OCI-LY3 (cell line): ENCODE measurements around the gene SIGLEC5.
A peak's percentile ranks its signal among the peaks of the same experiment; 100 is the strongest.

Source experiments
- H2AFZ ChIP-seq: fragments of 200-600, 300-600 bp; shearing (Covaris generic); 2 replicates; pipeline ENCODE4 v1.6.0; 2014; ENCODE audit warnings: antibody characterized with exemption, low read depth, low read length
- H3K27ac ChIP-seq: fragments of 200-600, 300-600 bp; sonication (generic); 2 replicates; pipeline ENCODE4 v1.5.1; 2014; ENCODE audit warnings: mild to moderate bottlenecking, low read length, moderate library complexity, mixed read lengths
- H3K27me3 ChIP-seq: fragments of 200-600, 300-600 bp; sonication (generic); 2 replicates; pipeline ENCODE4 v1.6.1; 2014; ENCODE audit warnings: low read depth, low read length, mixed read lengths
- H3K36me3 ChIP-seq: fragments of 200-600, 300-600 bp; sonication (generic); replicated peaks from 2 replicates; pipeline ENCODE3; 2014; ENCODE audit warnings: low read depth, low read length, mixed read lengths
- H3K4me1 ChIP-seq: fragments of 300-600, 200-600 bp; sonication (generic); 2 replicates; pipeline ENCODE4 v1.6.1; 2014; ENCODE audit warnings: low read length, mixed read lengths
- H3K4me2 ChIP-seq: fragments of 200-600, 300-600 bp; sonication (generic); 2 replicates; pipeline ENCODE4 v1.6.1; 2014; ENCODE audit warnings: low read length, mixed read lengths
- H3K4me3 ChIP-seq: fragments of 300-600, 200-600 bp; sonication (generic); 2 replicates; pipeline ENCODE4 v1.5.1; 2014; ENCODE audit warnings: antibody characterized with exemption, mild to moderate bottlenecking, low read length, moderate library complexity
- H3K79me2 ChIP-seq: fragments of 300-600, 200-600 bp; shearing (Covaris generic); 2 replicates; pipeline ENCODE4 v1.6.1; 2014; ENCODE audit warnings: mild to moderate bottlenecking, low read length, mixed read lengths
- H3K9ac ChIP-seq: fragments of 300-600, 200-600 bp; shearing (Covaris generic); 2 replicates; pipeline ENCODE4 v1.6.0; 2014; ENCODE audit warnings: mild to moderate bottlenecking, low read length, moderate library complexity
- H3K9me3 ChIP-seq: fragments of 200-600, 300-600 bp; shearing (Covaris generic); 2 replicates; pipeline ENCODE4 v1.6.1; 2014; ENCODE audit warnings: low read length, mixed read lengths; ENCODE audit not compliant: insufficient read depth
- H4K20me1 ChIP-seq: fragments of 200-600, 300-600 bp; sonication (generic); 2 replicates; pipeline ENCODE4 v1.6.1; 2016; ENCODE audit warnings: low read length, mixed read lengths; ENCODE audit not compliant: insufficient read depth
- CTCF ChIP-seq: fragments of 200-600, 300-600 bp; sonication (generic); IDR thresholded peaks from 2 replicates; pipeline ENCODE4 v1.5.1; 2014; ENCODE audit warnings: antibody characterized with exemption, low read length, low read depth
- EZH2phosphoT487 ChIP-seq: fragments of 200-600 bp; shearing (Covaris generic); IDR thresholded peaks from 2 replicates; pipeline ENCODE4 v1.6.1; 2018; ENCODE audit warnings: antibody characterized with exemption, mixed run types, low read depth

Gene SIGLEC5

DNA sequence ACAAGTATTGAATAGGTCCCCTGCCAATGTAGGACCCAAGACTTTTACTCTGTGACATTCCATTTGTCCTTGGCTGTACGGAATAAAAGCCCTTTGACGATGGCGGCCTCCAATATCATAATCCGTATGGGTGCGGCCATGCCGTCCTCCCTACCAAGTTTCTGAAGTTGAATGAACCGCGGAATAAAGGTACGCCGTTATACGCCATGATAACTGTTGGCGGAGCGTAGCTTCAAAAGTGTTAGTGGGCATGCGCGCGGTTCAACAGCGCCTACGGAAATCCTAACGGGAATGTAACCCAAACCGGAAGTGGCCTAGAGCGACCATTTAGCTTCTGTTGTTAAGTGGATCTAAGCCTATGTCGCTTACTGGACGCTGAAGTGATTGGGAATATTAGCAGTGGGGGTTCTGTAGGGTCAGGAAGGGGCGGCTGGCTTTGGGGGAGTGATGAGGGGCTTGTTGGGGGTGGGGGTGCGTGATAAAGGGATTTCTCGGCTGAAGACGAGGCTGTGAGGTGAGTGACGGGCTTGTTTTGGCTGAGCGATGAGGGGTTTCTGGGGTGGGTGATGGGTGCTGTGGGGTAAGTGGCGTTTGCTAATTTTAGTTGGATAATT is 59.1 kb downstream of the SIGLEC5 start, which contains the start of gene ZNF175:
Gene ZNF175 (plus strand): TSS at position 322 of the 614 bp plus-strand sequence. CDS start 2,047 bp downstream, outside the sequence.
- Histone ChIP-seq H3K9me3 (no peaks in the 10 kb centered on the region), H3K4me2 (peak within 1 kb of the TSS; percentile 99), H3K27ac (0 out of 2 replicates have a peak within 1 kb of the TSS, but pooled peaks have one; percentile 10), H3K36me3 (peaks cover 9% of the 10 kb centered on the region), H3K9ac (peak within 1 kb of the TSS; percentile 78), H3K4me3 (peak within 1 kb of the TSS; percentile 88), H4K20me1 (no peaks in the 10 kb centered on the region), H3K27me3 (peaks cover 12% of the 10 kb centered on the region), H3K79me2 (peaks cover 13% of the 10 kb centered on the region), H3K4me1 (peaks cover 20% of the 10 kb centered on the region), H2AFZ (peak within 1 kb of the TSS; percentile 100)
- no peak for TF ChIP-seq CTCF
- TF ChIP-seq EZH2phosphoT487 = no peak

DNA sequence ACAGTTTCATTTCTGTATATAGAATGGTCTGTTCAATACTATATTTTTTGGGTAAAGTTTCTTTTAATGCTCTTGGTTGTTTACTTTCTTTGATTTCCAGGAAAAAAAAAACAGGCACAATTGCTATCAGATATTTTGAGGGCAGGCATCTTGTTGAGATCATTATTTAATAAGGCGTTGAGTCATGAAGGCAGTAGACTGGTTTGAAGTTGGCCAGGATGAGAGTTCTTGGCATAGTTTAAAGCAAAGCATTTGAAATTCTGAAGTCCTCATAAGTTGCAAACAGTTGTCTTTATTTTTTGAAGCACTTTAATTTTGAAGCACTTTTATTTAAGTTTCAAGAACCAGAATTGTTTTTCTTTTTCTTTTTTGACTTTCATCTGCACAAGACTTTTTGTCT is 61.7 kb downstream of the SIGLEC5 start:
- H3K27ac ChIP-seq = no peak overlapping the region
- peaks cover 43% of the 10 kb centered on the region for H3K4me1 ChIP-seq
- H3K4me2 ChIP-seq = no peak overlapping the region
- H2AFZ ChIP-seq = no peak overlapping the region
- no peak overlapping the region for H3K9ac ChIP-seq
- H3K36me3 ChIP-seq = peaks cover 6% of the 10 kb centered on the region
- H3K9me3 ChIP-seq = no peaks in the 10 kb centered on the region
- H3K4me3 ChIP-seq = no peak overlapping the region
- no peaks in the 10 kb centered on the region for H4K20me1 ChIP-seq
- peaks cover 13% of the 10 kb centered on the region for H3K79me2 ChIP-seq
- TF ChIP-seq EZH2phosphoT487 (no peak), CTCF (no peak)
- peaks cover 29% of the 10 kb centered on the region for H3K27me3 ChIP-seq

DNA sequence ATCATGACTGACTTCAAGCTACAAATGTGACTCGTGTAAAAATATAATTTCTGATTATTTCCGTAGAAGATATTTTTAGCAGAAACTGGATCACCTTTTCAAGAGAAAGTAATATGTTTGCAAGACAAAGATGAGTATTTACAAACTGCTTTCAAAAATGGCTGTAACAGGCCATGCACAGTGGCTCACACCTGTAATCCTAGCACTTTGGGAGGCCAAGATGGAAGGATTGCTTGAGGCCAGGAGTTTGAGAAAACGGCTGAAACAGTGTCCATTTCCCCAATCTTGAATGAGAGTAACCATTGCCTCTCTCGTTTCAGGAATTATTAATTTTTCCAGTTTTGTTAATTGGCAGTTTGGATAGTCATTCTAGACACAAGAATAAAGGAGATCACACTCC is 62.6 kb downstream of the SIGLEC5 start:
- H2AFZ ChIP-seq = no peak overlapping the region
- peaks cover 13% of the 10 kb centered on the region for H3K79me2 ChIP-seq
- no peak for TF ChIP-seq CTCF
- no peak overlapping the region for H3K4me2 ChIP-seq
- H3K4me1 ChIP-seq = peaks cover 40% of the 10 kb centered on the region
- H3K9ac ChIP-seq = no peak overlapping the region
- peaks cover 29% of the 10 kb centered on the region for H3K27me3 ChIP-seq
- H3K27ac ChIP-seq = no peak overlapping the region
- no peaks in the 10 kb centered on the region for H4K20me1 ChIP-seq
- no peak overlapping the region for H3K4me3 ChIP-seq
- no peaks in the 10 kb centered on the region for H3K9me3 ChIP-seq
- H3K36me3 ChIP-seq = no peaks in the 10 kb centered on the region

DNA sequence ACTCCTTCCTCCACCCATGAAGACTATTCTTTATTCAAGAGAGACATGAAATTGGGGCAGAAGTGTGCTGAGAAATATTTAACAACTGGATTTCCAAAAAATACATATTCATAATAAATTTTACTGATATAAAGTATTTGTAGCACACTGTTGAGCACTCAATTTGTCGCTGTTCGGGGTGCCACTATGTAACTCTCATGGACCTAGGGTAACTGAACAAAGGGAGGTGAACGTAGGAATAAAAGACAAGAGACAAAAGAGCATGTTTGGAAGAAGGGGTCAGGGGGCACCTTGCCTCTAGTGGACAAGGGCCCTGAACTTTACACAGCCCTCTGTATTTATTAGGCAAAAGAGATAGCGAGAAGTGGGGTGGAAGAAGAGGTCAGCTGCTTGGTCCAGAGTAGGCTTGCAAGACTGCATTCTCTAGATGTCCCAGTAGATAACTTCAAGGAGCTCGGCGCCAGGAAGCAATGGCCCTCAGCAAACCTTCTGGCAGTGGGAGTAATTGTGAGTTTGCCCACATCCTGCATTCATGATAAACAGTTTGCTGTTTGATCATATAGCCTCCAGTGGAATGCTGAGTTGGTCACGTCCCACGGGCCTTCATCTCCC is 63.6 kb downstream of the SIGLEC5 start:
- no peaks in the 10 kb centered on the region for H3K36me3 ChIP-seq
- H3K9ac ChIP-seq = no peak overlapping the region
- TF ChIP-seq CTCF (no peak), EZH2phosphoT487 (no peak)
- peaks cover 30% of the 10 kb centered on the region for H3K27me3 ChIP-seq
- H3K4me3 ChIP-seq = no peak overlapping the region
- H3K79me2 ChIP-seq = peaks cover 5% of the 10 kb centered on the region
- no peak overlapping the region for H3K27ac ChIP-seq
- peaks cover 30% of the 10 kb centered on the region for H3K4me1 ChIP-seq
- no peaks in the 10 kb centered on the region for H3K9me3 ChIP-seq
- H3K4me2 ChIP-seq = no peak overlapping the region
- no peaks in the 10 kb centered on the region for H4K20me1 ChIP-seq
- no peak overlapping the region for H2AFZ ChIP-seq
